Endodermal cell (in vitro differentiated cells): Measurements from ENCODE around the gene ITGA6. TPM values are rescaled to one million over a fixed set of nuclear protein-coding genes. Genes with fewer than 3 reads are reported as not detected.

Experiments used
- DNase-seq: peaks from one replicate; pipeline ENCODE4 v3.0.0-alpha.2; 2017
- H3K27ac ChIP-seq: 2 replicates; pipeline ENCODE4 v1.5.1; 2013; ENCODE audit warnings: mild to moderate bottlenecking, low read depth, low read length, moderate library complexity
- H3K27me3 ChIP-seq: 2 replicates; pipeline ENCODE4 v1.6.1; 2013; ENCODE audit warnings: mild to moderate bottlenecking, low read length, moderate library complexity; ENCODE audit not compliant: insufficient read depth, control insufficient read depth, poor library complexity, severe bottlenecking
- H3K36me3 ChIP-seq: 2 replicates; pipeline ENCODE4 v1.7.0; 2013; ENCODE audit warnings: mild to moderate bottlenecking, low read length, moderate library complexity; ENCODE audit not compliant: control insufficient read depth, insufficient read depth
- H3K4me1 ChIP-seq: one replicate; pipeline ENCODE4 v1.7.0; 2013; ENCODE audit warnings: low read length; ENCODE audit not compliant: control insufficient read depth, insufficient read depth
- H3K4me3 ChIP-seq: 2 replicates; pipeline ENCODE4 v1.5.1; 2013; ENCODE audit warnings: mild to moderate bottlenecking, low read length, moderate library complexity
- H3K9ac ChIP-seq: 2 replicates; pipeline ENCODE4 v1.6.1; 2013; ENCODE audit warnings: mild to moderate bottlenecking, low read length, moderate library complexity; ENCODE audit not compliant: poor library complexity, severe bottlenecking; ENCODE audit errors: extremely low read depth
- H3K9me3 ChIP-seq: 2 replicates; pipeline ENCODE4 v1.6.1; 2013; ENCODE audit warnings: mild to moderate bottlenecking, low read length, moderate library complexity; ENCODE audit not compliant: control insufficient read depth
- H3K27ac Mint-ChIP-seq: 2 replicates; pipeline ENCODE4 v1.8.0; 2020; ENCODE audit warnings: mixed read lengths
- H3K27me3 Mint-ChIP-seq: 2 replicates; pipeline ENCODE4 v1.8.0; 2021; ENCODE audit warnings: mild to moderate bottlenecking, mixed read lengths; ENCODE audit not compliant: insufficient read depth
- H3K36me3 Mint-ChIP-seq: 2 replicates; pipeline ENCODE4 v1.8.0; 2020; ENCODE audit warnings: low read depth, mixed read lengths
- H3K4me1 Mint-ChIP-seq: 2 replicates; pipeline ENCODE4 v1.8.0; 2020; ENCODE audit warnings: mixed read lengths
- H3K4me3 Mint-ChIP-seq: 2 replicates; pipeline ENCODE4 v1.8.0; 2020; ENCODE audit warnings: mild to moderate bottlenecking, moderate library complexity, mixed read lengths
- H3K9me3 Mint-ChIP-seq: 2 replicates; pipeline ENCODE4 v1.8.0; 2020; ENCODE audit warnings: mild to moderate bottlenecking, mixed read lengths
- WGBS, 2 experiments: methylation state at CpG; one replicate each; pipeline versions ENCODE4 v1.1.5 to v1.1.7; 2013; ENCODE audit warnings: missing lambda C conversion rate in 2 of 2, mixed read lengths in 1 of 2; ENCODE audit not compliant: insufficient coverage in 1 of 2, insufficient read length in 1 of 2; 5-methylcytosine and 5-hydroxymethylcytosine counted together
- total RNA-seq, 2 donors: library from RNA; stranded (reverse); fragmentation: NEBNext Ultra II Directional in 1 of 2; extraction: Animal tissue kit (Norgen Biotek cat#: 25700) in 1 of 2; gene quantifications; 2 replicates in 1 of 2; 3 replicates in 1 of 2; pipeline ENCODE4 v1.2.1, GENCODE V29; 2021
- TF ChIP-seq, protein P1 (sequence below): fragments of 200-600 bp; sonication (generic); conservative IDR thresholded peaks from 2 replicates; pipeline ENCODE4 v1.5.0; 2021; ENCODE audit warnings: antibody characterized with exemption, mild to moderate bottlenecking

The ITGA6 gene
- total RNA-seq, 2 donors from 2014 or later, result 35.8 to 45.7 TPM

DNA sequence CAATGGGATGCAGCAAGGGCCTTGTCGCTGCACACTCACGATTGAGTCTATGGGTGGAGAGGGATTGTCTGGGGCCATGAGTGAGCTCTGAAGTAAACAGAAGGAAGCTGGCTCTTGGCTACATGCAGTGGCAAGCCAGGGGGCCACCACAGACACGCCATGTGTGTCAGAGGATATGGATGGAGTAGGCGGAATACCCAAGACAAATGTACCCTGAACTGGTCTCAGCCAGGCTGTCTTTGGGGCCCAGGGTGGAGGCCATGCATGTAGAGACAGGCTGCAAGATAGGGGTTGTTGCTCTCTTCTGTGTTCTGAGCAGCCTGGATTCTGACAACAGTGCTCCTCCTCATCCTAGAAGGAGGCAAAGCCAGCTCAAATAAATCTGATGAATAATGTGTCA lies 24.0 kb upstream of the ITGA6 start:
- Histone ChIP-seq H3K4me1 (no peaks in the 10 kb centered on the region), H3K9me3 (no peaks in the 10 kb centered on the region), H3K4me3 (no peak overlapping the region), H3K36me3 (no peaks in the 10 kb centered on the region), H3K9ac (no peak overlapping the region), H3K27me3 (no peaks in the 10 kb centered on the region), H3K27ac (no peak overlapping the region)
- Mint-ChIP-seq H3K36me3 (no peaks in the 10 kb centered on the region), H3K9me3 (no peaks in the 10 kb centered on the region), H3K4me1 (no peaks in the 10 kb centered on the region), H3K4me3 (no peak overlapping the region), H3K27ac (no peak overlapping the region), H3K27me3 (peaks cover 11% of the 10 kb centered on the region)
- TF ChIP-seq, protein P1, sequence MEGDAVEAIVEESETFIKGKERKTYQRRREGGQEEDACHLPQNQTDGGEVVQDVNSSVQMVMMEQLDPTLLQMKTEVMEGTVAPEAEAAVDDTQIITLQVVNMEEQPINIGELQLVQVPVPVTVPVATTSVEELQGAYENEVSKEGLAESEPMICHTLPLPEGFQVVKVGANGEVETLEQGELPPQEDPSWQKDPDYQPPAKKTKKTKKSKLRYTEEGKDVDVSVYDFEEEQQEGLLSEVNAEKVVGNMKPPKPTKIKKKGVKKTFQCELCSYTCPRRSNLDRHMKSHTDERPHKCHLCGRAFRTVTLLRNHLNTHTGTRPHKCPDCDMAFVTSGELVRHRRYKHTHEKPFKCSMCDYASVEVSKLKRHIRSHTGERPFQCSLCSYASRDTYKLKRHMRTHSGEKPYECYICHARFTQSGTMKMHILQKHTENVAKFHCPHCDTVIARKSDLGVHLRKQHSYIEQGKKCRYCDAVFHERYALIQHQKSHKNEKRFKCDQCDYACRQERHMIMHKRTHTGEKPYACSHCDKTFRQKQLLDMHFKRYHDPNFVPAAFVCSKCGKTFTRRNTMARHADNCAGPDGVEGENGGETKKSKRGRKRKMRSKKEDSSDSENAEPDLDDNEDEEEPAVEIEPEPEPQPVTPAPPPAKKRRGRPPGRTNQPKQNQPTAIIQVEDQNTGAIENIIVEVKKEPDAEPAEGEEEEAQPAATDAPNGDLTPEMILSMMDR, result no peak
- no peak for DNase-seq
- 91 to 100% methylated on average over 3 to 4 of the region's 4 CpGs for WGBS, 2 experiments

DNA sequence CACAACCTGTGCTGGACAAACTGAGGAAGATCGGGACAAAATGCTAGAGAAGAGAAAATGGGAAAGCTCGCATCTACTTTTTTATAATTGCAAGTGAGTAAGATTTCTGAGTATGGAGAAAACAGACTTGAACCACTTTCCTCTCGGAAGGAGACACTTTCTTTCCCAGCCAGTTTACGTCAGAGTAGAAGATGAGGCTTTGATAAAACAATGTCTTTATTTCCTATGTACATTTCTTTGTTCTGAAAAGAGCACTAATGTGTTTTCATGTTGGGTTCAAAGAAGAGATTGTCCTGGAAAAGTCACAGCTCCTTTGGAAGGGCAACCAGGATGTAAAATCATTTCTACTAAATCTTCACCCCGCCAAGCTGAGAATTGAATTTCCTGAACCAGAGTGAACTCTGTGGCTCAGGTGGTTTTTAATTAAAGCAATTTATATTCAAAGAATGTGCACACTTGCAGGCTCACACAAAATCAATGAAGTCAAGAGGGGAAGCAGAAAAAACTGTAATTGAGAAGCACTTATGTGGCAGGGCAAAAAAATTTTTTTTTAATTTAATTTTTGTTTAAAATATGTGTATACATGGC lies 23.4 kb upstream of the ITGA6 start:
- H3K9ac ChIP-seq, result no peak overlapping the region
- H3K27me3 ChIP-seq, result no peaks in the 10 kb centered on the region
- Mint-ChIP-seq H3K27me3 (peaks cover 15% of the 10 kb centered on the region), H3K9me3 (no peaks in the 10 kb centered on the region), H3K4me3 (no peak overlapping the region), H3K27ac (no peak overlapping the region), H3K4me1 (no peaks in the 10 kb centered on the region), H3K36me3 (no peaks in the 10 kb centered on the region)
- no peaks in the 10 kb centered on the region for H3K4me1 ChIP-seq
- 91 to 100% methylated on average over 2 to 5 of the region's 5 CpGs for WGBS, 2 experiments
- no peak for DNase-seq
- H3K36me3 ChIP-seq, result no peaks in the 10 kb centered on the region
- no peak overlapping the region for H3K4me3 ChIP-seq
- no peak overlapping the region for H3K27ac ChIP-seq
- TF ChIP-seq, protein P1, result no peak
- H3K9me3 ChIP-seq, result no peaks in the 10 kb centered on the region

DNA sequence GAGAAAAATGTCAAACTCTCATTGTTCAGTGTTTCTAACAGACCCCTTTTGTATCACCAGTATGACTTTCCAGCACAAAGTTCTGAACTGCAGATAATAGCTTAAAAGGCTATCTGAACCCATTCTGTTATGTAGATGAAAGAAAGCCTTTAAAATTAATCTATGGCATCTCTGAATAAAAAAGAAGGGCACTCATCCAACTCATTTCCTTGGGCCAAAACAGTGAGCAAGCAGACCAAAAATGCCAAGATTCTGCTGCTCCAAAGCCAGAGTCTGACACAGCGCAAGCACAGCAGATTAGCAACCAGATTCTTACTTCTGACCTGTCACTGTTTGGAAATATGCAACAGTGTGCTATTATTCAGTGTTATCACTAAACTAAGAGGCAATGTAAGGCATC lies 22.6 kb upstream of the ITGA6 start:
- H3K9me3 ChIP-seq, result no peaks in the 10 kb centered on the region

More for the DNA sequence above, 22.6 kb upstream of the ITGA6 start:
- H3K27ac ChIP-seq, result no peak overlapping the region
- no peak for DNase-seq
- no peaks in the 10 kb centered on the region for H3K4me1 ChIP-seq
- H3K36me3 ChIP-seq, result no peaks in the 10 kb centered on the region
- Mint-ChIP-seq H3K4me1 (no peaks in the 10 kb centered on the region), H3K27ac (no peak overlapping the region), H3K9me3 (no peaks in the 10 kb centered on the region), H3K4me3 (no peak overlapping the region), H3K36me3 (no peaks in the 10 kb centered on the region), H3K27me3 (peaks cover 20% of the 10 kb centered on the region)
- 83 to 100% methylated on average over 1 of the region's 1 CpG for WGBS, 2 experiments
- H3K27me3 ChIP-seq, result no peaks in the 10 kb centered on the region
- H3K9ac ChIP-seq, result no peak overlapping the region
- TF ChIP-seq, protein P1, result no peak
- no peak overlapping the region for H3K4me3 ChIP-seq
